Measurements from ENCODE around the gene MGLL. TPM values are rescaled to one million over a fixed set of nuclear protein-coding genes. Genes with fewer than 3 reads are reported as not detected.

The MGLL gene
- total and polyA plus RNA-seq, 4 donors: 9.4 to 277 (median 74.2) TPM

DNA sequence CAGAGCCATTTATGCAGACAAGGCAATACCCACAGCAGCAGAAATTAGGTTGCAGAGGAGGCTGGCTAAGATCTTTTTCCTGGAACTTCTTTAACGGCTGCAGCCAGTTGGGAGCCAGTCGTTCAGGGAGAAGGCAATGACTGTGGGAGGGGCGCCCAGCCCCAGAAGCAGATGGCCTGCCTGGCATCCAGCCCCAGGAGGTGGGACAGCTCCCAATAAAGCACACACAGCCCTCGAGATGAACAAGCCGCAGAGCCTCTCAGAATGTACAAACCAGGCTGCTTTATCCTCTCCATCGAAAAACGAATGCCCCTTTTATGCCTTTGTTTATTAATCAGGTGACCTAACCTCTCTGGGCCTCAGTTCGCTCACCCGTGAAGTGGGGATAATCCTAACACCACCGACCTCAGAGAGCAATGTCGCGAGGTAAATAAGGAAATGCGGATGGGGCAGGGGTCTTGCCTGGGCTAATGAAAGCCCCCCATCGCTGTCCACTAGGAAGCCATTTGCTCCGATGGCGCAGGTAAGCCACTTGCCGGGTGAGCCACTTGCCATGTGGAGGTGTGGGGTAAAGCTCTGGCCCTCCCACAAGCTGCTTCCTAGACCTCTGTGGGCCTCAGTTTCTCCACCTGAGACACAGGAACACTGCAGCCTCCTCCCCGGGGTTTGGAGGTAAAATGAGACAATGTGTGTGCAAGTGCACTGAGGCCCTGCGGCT is 35.8 kb downstream of the MGLL start:
- H3K4me3 ChIP-seq (ENCODE audit: low read depth in 1 of 3, low read length in 3 of 3): no peak overlapping the region
- H3K4me1 ChIP-seq (ENCODE audit: control insufficient read depth in 4 of 4, insufficient read depth in 4 of 4, low read length in 3 of 4): peaks cover 11 to 49% (median 37%) of the 10 kb centered on the region in 4 donors
- H3K27ac ChIP-seq (ENCODE audit: low read depth in 1 of 2, low read length in 2 of 2): peak overlapping the region; percentile 9 to 58
- no peaks in the 10 kb centered on the region for H3K27me3 ChIP-seq (ENCODE audit: control insufficient read depth in 4 of 4, insufficient read depth in 4 of 4, low read length in 3 of 4)
- 71% methylated on average over 19 of the region's 19 CpGs for WGBS
- H3K9ac ChIP-seq (ENCODE audit: low read depth in 1 of 2, low read length in 2 of 2): no peak overlapping the region
- DNase-seq (ENCODE audit: low spot score): no peak
- peaks cover 0 to 4% (median 1%) of the 10 kb centered on the region in 4 donors for H3K36me3 ChIP-seq (ENCODE audit: control insufficient read depth in 4 of 4, insufficient read depth in 3 of 4, low read depth in 1 of 4, low read length in 3 of 4)
- H3K9me3 ChIP-seq (ENCODE audit: control insufficient read depth in 4 of 4, low read length in 3 of 4): no peaks in the 10 kb centered on the region
- TF ChIP-seq, protein P1, sequence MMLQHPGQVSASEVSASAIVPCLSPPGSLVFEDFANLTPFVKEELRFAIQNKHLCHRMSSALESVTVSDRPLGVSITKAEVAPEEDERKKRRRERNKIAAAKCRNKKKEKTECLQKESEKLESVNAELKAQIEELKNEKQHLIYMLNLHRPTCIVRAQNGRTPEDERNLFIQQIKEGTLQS (IDR thresholded peaks at IDR 0.05): no peak
- no peak for TF ChIP-seq HNF4G (IDR thresholded peaks at IDR 0.05)
- no peak for TF ChIP-seq ZBTB33 (IDR thresholded peaks at IDR 0.05)
- no peak for TF ChIP-seq FOXA1 (IDR thresholded peaks at IDR 0.05)
- TF ChIP-seq CTCF (IDR thresholded peaks at IDR 0.05; ENCODE audit: low read depth, low read length, missing input control): no peak
- TF ChIP-seq YY1 (IDR thresholded peaks at IDR 0.05): no peak
- TF ChIP-seq REST (IDR thresholded peaks at IDR 0.05): no peak
- TF ChIP-seq EGR1 (IDR thresholded peaks at IDR 0.05; ENCODE audit: low read depth in 2 of 2): no peak

- TF ChIP-seq FOXA2 (IDR thresholded peaks at IDR 0.05) (no peak), REST (IDR thresholded peaks at IDR 0.05) (peak; percentile 80)
- no peaks in the 10 kb centered on the region for H3K27me3 ChIP-seq (ENCODE audit: control insufficient read depth in 4 of 4, insufficient read depth in 4 of 4, low read length in 3 of 4)
- peaks cover 0 to 9% (median 7%) of the 10 kb centered on the region in 4 donors for H3K36me3 ChIP-seq (ENCODE audit: control insufficient read depth in 4 of 4, insufficient read depth in 3 of 4, low read depth in 1 of 4, low read length in 3 of 4)
- H3K4me3 ChIP-seq (ENCODE audit: low read depth in 1 of 3, low read length in 3 of 3): no peak overlapping the region
- 62% methylated on average over 12 of the region's 12 CpGs for WGBS
- H3K4me1 ChIP-seq (ENCODE audit: control insufficient read depth in 4 of 4, insufficient read depth in 4 of 4, low read length in 3 of 4): peaks cover 11 to 53% (median 43%) of the 10 kb centered on the region in 4 donors
- no peaks in the 10 kb centered on the region for H3K9me3 ChIP-seq (ENCODE audit: control insufficient read depth in 4 of 4, low read length in 3 of 4)
- peak overlapping the region; percentile 58 to 74 for H3K27ac ChIP-seq (ENCODE audit: low read depth in 1 of 2, low read length in 2 of 2)
- DNase-seq (ENCODE audit: low spot score): no peak
- H3K9ac ChIP-seq (ENCODE audit: low read depth in 1 of 2, low read length in 2 of 2): no peak overlapping the region
These were observed 36.5 kb downstream of the MGLL start for GRCh38 chr3:127785711-127786265.
